Testis (tissue), 3 donors: ENCODE measurements around the gene TMC1. TPM values are rescaled to one million over a fixed set of nuclear protein-coding genes. Genes with fewer than 3 reads are reported as not detected.

Experiments
- DNase-seq: peaks from one replicate; pipeline ENCODE4 v3.0.0-alpha.2; 2019
- H3K27ac ChIP-seq, 2 donors: fragments of 200-600 bp; sonication (generic); one replicate each; pipeline ENCODE4 v1.5.1; 2019
- H3K27me3 ChIP-seq: fragments of 200-600 bp; sonication (generic); one replicate; pipeline ENCODE4 v1.5.1; 2019
- H3K36me3 ChIP-seq: fragments of 200-600 bp; sonication (generic); one replicate; pipeline ENCODE4 v1.5.1; 2017; ENCODE audit warnings: low read depth; ENCODE audit errors: missing control alignments
- H3K4me1 ChIP-seq: fragments of 200-600 bp; sonication (generic); one replicate; pipeline ENCODE4 v1.5.1; 2019
- H3K4me3 ChIP-seq, 2 donors: fragments of 200-600 bp; sonication (generic); one replicate each; pipeline ENCODE4 v1.5.1; 2017 to 2019
- H3K9me3 ChIP-seq: fragments of 200-600 bp; sonication (generic); one replicate; pipeline ENCODE4 v1.5.1; 2017
- CTCF ChIP-seq, 3 experiments: fragments of 450-650 bp in 2 of 3; fragments of 200-600 bp in 1 of 3; sonication (generic) in 1 of 3; IDR thresholded peaks; one replicate each; pipeline ENCODE4 v1.5.1; 2016 to 2019; ENCODE audit warnings: antibody characterized with exemption in 3 of 3, mild to moderate bottlenecking in 2 of 3, moderate library complexity in 1 of 3
- POLR2A ChIP-seq: fragments of 450-650 bp; IDR thresholded peaks from one replicate; pipeline ENCODE4 v1.6.1; 2017; ENCODE audit warnings: antibody characterized with exemption, mild to moderate bottlenecking, moderate library complexity
- WGBS, 2 donors: methylation state at CpG; one replicate each; pipeline ENCODE4 v1.1.5; 2018; 5-methylcytosine and 5-hydroxymethylcytosine counted together
- intact Hi-C: fragments of 100-400 bp; cut with DNase I; formaldehyde crosslinking; loops from one replicate; pipeline ENCODE4 v1.15.1; 2023; ENCODE audit warnings: low total_unique reads
- polyA plus RNA-seq: library from polyadenylated mRNA; stranded (reverse); fragments of 350-450 nt; fragmentation: Illumina TruSeq; extraction: RNeasy Lipid Tissue Mini Kit (QIAGEN cat#74804); gene quantifications from one replicate; pipeline ENCODE4 v1.2.3, GENCODE V29; 2014; ENCODE audit warnings: low read depth, low replicate concordance; ENCODE audit not compliant: insufficient read depth
- total RNA-seq, 2 donors: library from RNA; depleted of rRNA; stranded (reverse); fragments of >200 nt; gene quantifications; one replicate each; pipeline ENCODE4 v1.2.3, GENCODE V29; 2016

Gene TMC1
- total and polyA plus RNA-seq, 3 donors from 2014 or later, result 2.0 to 5.4 (median 3.0) TPM

- Histone ChIP-seq H3K27me3 (no peaks in the 10 kb centered on the region), H3K4me1 (no peaks in the 10 kb centered on the region), H3K27ac (no peak overlapping the region), H3K9me3 (no peaks in the 10 kb centered on the region), H3K36me3 (no peaks in the 10 kb centered on the region), H3K4me3 (no peak overlapping the region)
- 80 to 83% methylated on average over 2 of the region's 2 CpGs for WGBS, 2 donors
- TF ChIP-seq CTCF (IDR thresholded peaks at IDR 0.05) (no peak), POLR2A (no peak)
- DNase-seq, result no peak
- intact Hi-C loops, result no loop called here
Measured at GRCh38 chr9:72684615-72685014, 163.2 kb downstream of the TMC1 start.

DNA sequence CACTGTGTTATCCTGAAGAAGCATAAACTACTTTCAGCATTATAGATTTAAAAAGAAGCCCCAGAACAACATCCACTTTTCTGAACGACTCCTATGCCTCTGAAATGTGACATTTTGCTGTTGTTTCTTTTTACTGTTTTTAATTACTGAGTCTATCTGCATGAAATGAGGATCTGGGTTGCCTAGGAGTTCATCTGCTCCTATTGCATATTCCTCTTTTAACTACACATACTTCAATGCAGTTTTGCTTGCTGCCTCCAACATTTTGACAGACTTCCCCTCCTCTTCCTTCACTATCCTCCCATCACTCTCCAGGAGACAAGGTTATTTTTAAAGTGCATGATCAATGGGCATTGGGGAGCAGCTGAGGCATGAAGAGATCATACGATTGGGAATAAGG lies 164.5 kb downstream of the TMC1 start:
- Histone ChIP-seq H3K27me3 (no peaks in the 10 kb centered on the region), H3K4me1 (no peaks in the 10 kb centered on the region), H3K4me3 (no peak overlapping the region), H3K36me3 (no peaks in the 10 kb centered on the region), H3K9me3 (no peaks in the 10 kb centered on the region), H3K27ac (no peak overlapping the region)
- intact Hi-C loops, result no loop called here
- TF ChIP-seq CTCF (IDR thresholded peaks at IDR 0.05) (no peak), POLR2A (no peak)
- WGBS, 2 donors, result 63 to 77% methylated on average over 2 of the region's 2 CpGs
- DNase-seq, result no peak

GRCh38 chr9:72687331-72687730 lies 165.9 kb downstream of the TMC1 start:
- H3K9me3 ChIP-seq, result no peaks in the 10 kb centered on the region
- no peaks in the 10 kb centered on the region for H3K27me3 ChIP-seq
- intact Hi-C loops, result no loop called here
- H3K36me3 ChIP-seq, result no peaks in the 10 kb centered on the region
- H3K4me3 ChIP-seq, result no peak overlapping the region
- no peak overlapping the region for H3K27ac ChIP-seq
- TF ChIP-seq POLR2A, result no peak
- TF ChIP-seq CTCF (IDR thresholded peaks at IDR 0.05), result no peak
- no peak for DNase-seq
- no peaks in the 10 kb centered on the region for H3K4me1 ChIP-seq

DNA sequence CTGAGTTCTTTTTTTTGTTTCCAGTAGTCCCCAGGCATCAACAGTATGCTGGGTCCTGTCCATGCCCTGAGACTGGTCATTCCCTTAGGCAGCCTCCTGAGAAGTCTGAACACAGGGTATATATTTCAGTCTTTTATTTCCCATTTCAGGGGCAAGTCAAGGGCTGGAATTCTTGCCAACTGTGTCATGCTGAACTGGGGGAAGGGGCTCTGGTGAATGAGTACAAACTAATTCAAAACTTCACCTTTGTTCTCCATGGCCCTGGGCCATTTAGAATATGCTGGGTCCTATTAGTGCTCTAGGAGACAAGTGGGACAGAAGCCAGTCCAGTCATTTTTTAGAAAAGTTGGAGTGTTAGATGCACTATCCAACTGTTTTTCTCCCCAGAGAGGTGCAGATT lies 170.3 kb downstream of the TMC1 start:
- H3K36me3 ChIP-seq, result no peaks in the 10 kb centered on the region
- no peak for DNase-seq
- TF ChIP-seq POLR2A (no peak), CTCF (IDR thresholded peaks at IDR 0.05) (no peak)
- no peaks in the 10 kb centered on the region for H3K27me3 ChIP-seq
- H3K9me3 ChIP-seq, result no peaks in the 10 kb centered on the region
- H3K4me1 ChIP-seq, result no peaks in the 10 kb centered on the region
- no peak overlapping the region for H3K27ac ChIP-seq
- no peak overlapping the region for H3K4me3 ChIP-seq
- intact Hi-C loops, result no loop called here

DNA sequence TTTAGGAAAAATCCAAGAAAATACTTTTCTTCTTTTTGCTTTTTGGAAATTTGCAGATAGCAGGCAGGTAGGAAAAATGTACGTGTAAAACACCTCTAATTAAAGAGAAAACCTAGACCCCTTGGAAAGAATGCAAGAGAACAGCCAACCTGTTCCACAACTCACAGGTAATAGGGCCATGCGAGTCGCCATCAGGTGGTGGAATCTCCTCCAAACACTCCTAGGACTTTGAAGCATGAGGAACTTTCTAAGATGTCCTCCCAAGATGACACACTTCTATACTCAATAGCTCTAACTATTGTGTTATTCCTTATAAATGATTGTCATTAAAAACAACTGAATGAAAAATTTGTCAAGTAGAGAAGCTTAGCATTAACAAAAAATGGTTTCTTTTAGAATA lies 174.0 kb downstream of the TMC1 start:
- H3K27me3 ChIP-seq, result no peaks in the 10 kb centered on the region
- H3K4me3 ChIP-seq, result no peak overlapping the region
- H3K36me3 ChIP-seq, result no peaks in the 10 kb centered on the region
- H3K4me1 ChIP-seq, result no peaks in the 10 kb centered on the region
- intact Hi-C loops, result no loop called here
- 91 to 93% methylated on average over 3 of the region's 3 CpGs for WGBS, 2 donors
- no peak for TF ChIP-seq POLR2A
- no peak for TF ChIP-seq CTCF (IDR thresholded peaks at IDR 0.05)
- DNase-seq, result no peak
- no peak overlapping the region for H3K27ac ChIP-seq
- H3K9me3 ChIP-seq, result no peaks in the 10 kb centered on the region
